ENCODE results near the gene IFNL3.

Gene IFNL3

GRCh38 chr19:39205449-39205764, 39.4 kb downstream of the IFNL3 start:
- Histone ChIP-seq H3K9me2 (replicated peaks; ENCODE audit: low read depth, low read length) (no peaks in the 10 kb centered on the region), H3K9me3 (ENCODE audit: insufficient read depth, low read depth, low read length) (no peaks in the 10 kb centered on the region), H2AFZ (ENCODE audit: low read length) (no peak overlapping the region), H3K4me2 (ENCODE audit: low read depth, low read length, poor library complexity, severe bottlenecking) (no peak overlapping the region), H3K9ac (ENCODE audit: low read depth, low read length, poor library complexity, severe bottlenecking) (no peak overlapping the region), H3K36me3 (ENCODE audit: insufficient read depth, low read length) (no peaks in the 10 kb centered on the region), H3K27me3 (ENCODE audit: insufficient read depth, low read length, poor library complexity, severe bottlenecking) (no peaks in the 10 kb centered on the region), H3K4me3 (ENCODE audit: low read length, poor library complexity, severe bottlenecking) (no peak overlapping the region), H3K79me2 (ENCODE audit: insufficient read depth, low read length) (no peaks in the 10 kb centered on the region), H3F3A (ENCODE audit: low read depth) (no peaks in the 10 kb centered on the region), H3K4me1 (ENCODE audit: insufficient read depth, low read length, poor library complexity, severe bottlenecking) (no peaks in the 10 kb centered on the region), H4K20me1 (ENCODE audit: insufficient read depth, low read length, poor library complexity, severe bottlenecking) (no peaks in the 10 kb centered on the region)
- no peak for TF ChIP-seq CTCF (conservative IDR thresholded peaks at IDR 0.05; ENCODE audit: low read length)
- TF ChIP-seq EZH2phosphoT487 (IDR thresholded peaks at IDR 0.05; ENCODE audit: borderline replicate concordance): no peak

- H3K4me2 ChIP-seq (ENCODE audit: low read depth, low read length, poor library complexity, severe bottlenecking): no peak within 1 kb of the TSS
- H3K36me3 ChIP-seq (ENCODE audit: insufficient read depth, low read length): no peaks in the 10 kb centered on the region
- TF ChIP-seq EZH2phosphoT487 (IDR thresholded peaks at IDR 0.05; ENCODE audit: borderline replicate concordance): no peak
- no peak for TF ChIP-seq CTCF (conservative IDR thresholded peaks at IDR 0.05; ENCODE audit: low read length)
- H3K27me3 ChIP-seq (ENCODE audit: insufficient read depth, low read length, poor library complexity, severe bottlenecking): no peaks in the 10 kb centered on the region
- no peak within 1 kb of the TSS for H3K9ac ChIP-seq (ENCODE audit: low read depth, low read length, poor library complexity, severe bottlenecking)
- H2AFZ ChIP-seq (ENCODE audit: low read length): no peak within 1 kb of the TSS
- no peaks in the 10 kb centered on the region for H3K4me1 ChIP-seq (ENCODE audit: insufficient read depth, low read length, poor library complexity, severe bottlenecking)
- H3K9me3 ChIP-seq (ENCODE audit: insufficient read depth, low read depth, low read length): no peaks in the 10 kb centered on the region
- H3K9me2 ChIP-seq (replicated peaks; ENCODE audit: low read depth, low read length): no peaks in the 10 kb centered on the region
- H3K79me2 ChIP-seq (ENCODE audit: insufficient read depth, low read length): no peaks in the 10 kb centered on the region
- no peak within 1 kb of the TSS for H3K4me3 ChIP-seq (ENCODE audit: low read length, poor library complexity, severe bottlenecking)
- no peaks in the 10 kb centered on the region for H3F3A ChIP-seq (ENCODE audit: low read depth)
- H4K20me1 ChIP-seq (ENCODE audit: insufficient read depth, low read length, poor library complexity, severe bottlenecking): no peaks in the 10 kb centered on the region
Measured at GRCh38 chr19:39203372-39204341, 41.1 kb downstream of the IFNL3 start, which contains the start of gene SYCN. TSS of gene SYCN (minus strand) at chr19:39204263. CDS start at chr19:39204254, 9 bp downstream.

GRCh38 chr19:39202998-39203355, 41.8 kb downstream of the IFNL3 start:
- Histone ChIP-seq H2AFZ (ENCODE audit: low read length) (no peak overlapping the region), H3K9me3 (ENCODE audit: insufficient read depth, low read depth, low read length) (no peaks in the 10 kb centered on the region), H3K79me2 (ENCODE audit: insufficient read depth, low read length) (no peaks in the 10 kb centered on the region), H3K9ac (ENCODE audit: low read depth, low read length, poor library complexity, severe bottlenecking) (no peak overlapping the region), H3K27me3 (ENCODE audit: insufficient read depth, low read length, poor library complexity, severe bottlenecking) (no peaks in the 10 kb centered on the region), H3K4me1 (ENCODE audit: insufficient read depth, low read length, poor library complexity, severe bottlenecking) (no peaks in the 10 kb centered on the region), H3K4me3 (ENCODE audit: low read length, poor library complexity, severe bottlenecking) (no peak overlapping the region), H3K9me2 (replicated peaks; ENCODE audit: low read depth, low read length) (no peaks in the 10 kb centered on the region), H3K4me2 (ENCODE audit: low read depth, low read length, poor library complexity, severe bottlenecking) (no peak overlapping the region), H3K36me3 (ENCODE audit: insufficient read depth, low read length) (no peaks in the 10 kb centered on the region), H3F3A (ENCODE audit: low read depth) (no peaks in the 10 kb centered on the region), H4K20me1 (ENCODE audit: insufficient read depth, low read length, poor library complexity, severe bottlenecking) (no peaks in the 10 kb centered on the region)
- TF ChIP-seq CTCF (conservative IDR thresholded peaks at IDR 0.05; ENCODE audit: low read length) (no peak), EZH2phosphoT487 (IDR thresholded peaks at IDR 0.05; ENCODE audit: borderline replicate concordance) (no peak)
